ENCODE measurements around the gene HNF1A. TPM values are rescaled to one million over a fixed set of nuclear protein-coding genes. Genes with fewer than 3 reads are reported as not detected.

The HNF1A gene
- total and polyA plus RNA-seq, 2 of the 13 experiments (the other 11 are each of a cell fraction or from before 2014, with no cell fraction given), result 13.4 to 34.7 TPM

GRCh38 chr12:120978296-120979219 is at the start of gene HNF1A (continued):
- TF ChIP-seq ZNF609 (CRISPR knock-in tag; IDR thresholded peaks at IDR 0.05; ENCODE audit: borderline replicate concordance) (peak; percentile 89), ZNF251 (CRISPR knock-in tag; IDR thresholded peaks at IDR 0.05) (no peak), ZNF44 (CRISPR knock-in tag; IDR thresholded peaks at IDR 0.05) (no peak), ZNF263 (CRISPR knock-in tag; IDR thresholded peaks at IDR 0.05) (no peak), EP300 (IDR thresholded peaks at IDR 0.05; ENCODE audit: low read depth in 2 of 2, low read length in 2 of 2) (peak; percentile 75 to 94; a peak in 3 of 4 replicates), EP300 (CRISPR knock-in tag; IDR thresholded peaks at IDR 0.05; ENCODE audit: borderline replicate concordance) (peak; percentile 87), MBD4 (IDR thresholded peaks at IDR 0.05; ENCODE audit: borderline replicate concordance, low read length) (no peak), ISL2 (CRISPR knock-in tag; IDR thresholded peaks at IDR 0.05) (no peak), SRY (CRISPR knock-in tag; IDR thresholded peaks at IDR 0.05) (peak; percentile 77; the same call in 1 of the 2 replicates), CENPBD1 (CRISPR knock-in tag; IDR thresholded peaks at IDR 0.05; ENCODE audit: borderline replicate concordance, low read depth) (no peak), CSRNP1 (CRISPR knock-in tag; IDR thresholded peaks at IDR 0.05) (peak; percentile 73; the same call in 1 of the 2 replicates), MXD1 (CRISPR knock-in tag; IDR thresholded peaks at IDR 0.05) (peak; percentile 74; the same call in 1 of the 2 replicates)

Measured in HepG2 (cell line).